ENCODE measurements around the gene MTRF1L. TPM values are rescaled to one million over a fixed set of nuclear protein-coding genes. Genes with fewer than 3 reads are reported as not detected.
A peak's percentile ranks its signal among the peaks of the same experiment; 100 is the strongest.

The MTRF1L gene
- total RNA-seq, 1 experiment from 2014 or later, result 26.5 TPM

GRCh38 chr6:152981219-152981618, 21.3 kb downstream of the MTRF1L start:
- H3K79me1 ChIP-seq (ENCODE audit: insufficient read depth, low read depth, low read length, poor library complexity, severe bottlenecking), result peaks cover 2% of the 10 kb centered on the region
- TF ChIP-seq, protein P1, sequence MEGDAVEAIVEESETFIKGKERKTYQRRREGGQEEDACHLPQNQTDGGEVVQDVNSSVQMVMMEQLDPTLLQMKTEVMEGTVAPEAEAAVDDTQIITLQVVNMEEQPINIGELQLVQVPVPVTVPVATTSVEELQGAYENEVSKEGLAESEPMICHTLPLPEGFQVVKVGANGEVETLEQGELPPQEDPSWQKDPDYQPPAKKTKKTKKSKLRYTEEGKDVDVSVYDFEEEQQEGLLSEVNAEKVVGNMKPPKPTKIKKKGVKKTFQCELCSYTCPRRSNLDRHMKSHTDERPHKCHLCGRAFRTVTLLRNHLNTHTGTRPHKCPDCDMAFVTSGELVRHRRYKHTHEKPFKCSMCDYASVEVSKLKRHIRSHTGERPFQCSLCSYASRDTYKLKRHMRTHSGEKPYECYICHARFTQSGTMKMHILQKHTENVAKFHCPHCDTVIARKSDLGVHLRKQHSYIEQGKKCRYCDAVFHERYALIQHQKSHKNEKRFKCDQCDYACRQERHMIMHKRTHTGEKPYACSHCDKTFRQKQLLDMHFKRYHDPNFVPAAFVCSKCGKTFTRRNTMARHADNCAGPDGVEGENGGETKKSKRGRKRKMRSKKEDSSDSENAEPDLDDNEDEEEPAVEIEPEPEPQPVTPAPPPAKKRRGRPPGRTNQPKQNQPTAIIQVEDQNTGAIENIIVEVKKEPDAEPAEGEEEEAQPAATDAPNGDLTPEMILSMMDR (conservative IDR thresholded peaks at IDR 0.05), result no peak

More at GRCh38 chr6:152981219-152981618, 21.3 kb downstream of the MTRF1L start:
- no peak overlapping the region for H2BK15ac ChIP-seq (ENCODE audit: low read depth, low read length)
- H4K91ac ChIP-seq (ENCODE audit: insufficient read length, low read depth, low read length), result no peak overlapping the region
- Mint-ChIP-seq H3K4me1 (peaks cover 48 to 52% of the 10 kb centered on the region in 2 experiments), H3K9me3 (no peaks in the 10 kb centered on the region; a peak in 1 of 5 replicates), H3K4me3 (peak overlapping the region; percentile 92 to 98), H3K27ac (no peak overlapping the region; a peak in 1 of 7 replicates), H3K27me3 (ENCODE audit: low read depth) (no peaks in the 10 kb centered on the region; the same call in 1 of the 2 replicates), H3K36me3 (ENCODE audit: insufficient read depth in 1 of 3, low read depth in 3 of 3) (peaks cover 23 to 35% (median 24%) of the 10 kb centered on the region in 3 experiments; a peak in 6 of 7 replicates)
- H3K27ac ChIP-seq (ENCODE audit: insufficient read length, low read depth, low read length), result no peak overlapping the region
- no peak overlapping the region for H3K23ac ChIP-seq (ENCODE audit: insufficient read length, low read depth, low read length)
- H3K79me2 ChIP-seq (ENCODE audit: insufficient read depth, low read length), result peaks cover 67% of the 10 kb centered on the region
- H2BK12ac ChIP-seq (ENCODE audit: insufficient read length, low read depth, low read length), result no peak overlapping the region
- H4K8ac ChIP-seq (replicated peaks; ENCODE audit: insufficient read length, low read depth, low read length), result no peak overlapping the region
- no peak overlapping the region for H3K4ac ChIP-seq (ENCODE audit: low read depth, low read length)
- H2BK120ac ChIP-seq (ENCODE audit: low read depth, low read length, poor library complexity, severe bottlenecking), result no peak overlapping the region
- no peak overlapping the region for H3K18ac ChIP-seq (ENCODE audit: insufficient read length, low read depth, low read length)
- no peak overlapping the region for H2AK5ac ChIP-seq (ENCODE audit: insufficient read length, low read length)
- no peak overlapping the region for H2BK5ac ChIP-seq (ENCODE audit: insufficient read length, low read length)
- H3K4me2 ChIP-seq (ENCODE audit: insufficient read depth, insufficient read length, low read length), result peak overlapping the region; percentile 72
- no peak overlapping the region for H3T11ph ChIP-seq (ENCODE audit: low read length)
- no peak overlapping the region for H2AFZ ChIP-seq (ENCODE audit: low read length)
- H3K9me3 ChIP-seq (ENCODE audit: control insufficient read depth, low read depth, low read length), result no peaks in the 10 kb centered on the region
- no peaks in the 10 kb centered on the region; the same call in 1 of the 2 replicates for H3K4me1 ChIP-seq (ENCODE audit: insufficient read depth, low read length)
- H3K27me3 ChIP-seq (ENCODE audit: insufficient read depth, low read length), result no peaks in the 10 kb centered on the region
- no peaks in the 10 kb centered on the region for H4K20me1 ChIP-seq (ENCODE audit: control insufficient read depth, insufficient read depth, insufficient read length)
- no peak overlapping the region for H4K5ac ChIP-seq (ENCODE audit: insufficient read length, low read depth, low read length)
- H2BK20ac ChIP-seq (ENCODE audit: low read depth, low read length, poor library complexity, severe bottlenecking), result no peak overlapping the region
- no peak overlapping the region for H3K14ac ChIP-seq (ENCODE audit: insufficient read depth, low read length)
- DNase-seq, result no peak
- no CpG with 5 or more reads among the region's 2 CpGs for WGBS (ENCODE audit: extremely low coverage, insufficient read length, low lambda C conversion rate)
- no peak overlapping the region for H3K56ac ChIP-seq (ENCODE audit: insufficient read length, low read depth, low read length)
- H3K23me2 ChIP-seq (ENCODE audit: insufficient read length, low read depth, low read length, poor library complexity, severe bottlenecking), result peaks cover 9% of the 10 kb centered on the region
- H3K9ac ChIP-seq (ENCODE audit: extremely low read depth, insufficient read length, low read length), result peak overlapping the region; percentile 69

Measured in H9 (cell line).